Activated CD4-positive, alpha-beta T cell treated with anti-CD3 and anti-CD28 coated beads, Interleukin-2, amount 50 U/mL, for 1 hour (primary cell): ENCODE data around the gene FANCI.
A peak's percentile ranks its signal among the peaks of the same experiment; 100 is the strongest.

Source experiments
- DNase-seq: peaks from one replicate; pipeline ENCODE4 v3.0.0-alpha.2; 2020

Gene FANCI

GRCh38 chr15:89334510-89335297 is 90.9 kb downstream of the FANCI start, which contains the start of gene POLG:
Gene POLG (minus strand): TSS chr15:89334824. CDS start chr15:89333754, 1,070 bp downstream.
- DNase-seq = peak; percentile 99

GRCh38 chr15:89335298-89336041 is 91.7 kb downstream of the FANCI start:
- DNase-seq = peak; percentile 31

DNA sequence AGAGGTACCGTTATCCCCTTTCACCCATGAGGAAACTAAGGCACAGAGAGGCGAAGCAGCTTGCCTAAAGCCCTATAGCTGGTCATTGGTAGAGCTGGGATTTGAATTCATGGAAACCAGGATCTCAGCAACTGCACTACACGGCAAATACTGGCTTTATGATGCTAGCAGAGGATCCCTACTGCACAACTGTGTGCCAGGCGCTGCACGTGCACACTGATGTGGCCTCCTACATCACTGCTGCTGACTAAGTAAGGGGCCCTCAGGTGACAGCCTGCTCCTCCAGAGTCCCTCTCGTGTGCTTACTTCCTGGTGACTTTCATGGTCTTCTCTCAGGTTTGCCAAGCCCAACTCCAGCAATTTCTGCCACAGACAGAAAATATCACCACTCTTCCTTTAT is 94.3 kb downstream of the FANCI start:
- no peak for DNase-seq

- no peak for DNase-seq
These were observed 96.8 kb downstream of the FANCI start for GRCh38 chr15:89340573-89340972.

DNA sequence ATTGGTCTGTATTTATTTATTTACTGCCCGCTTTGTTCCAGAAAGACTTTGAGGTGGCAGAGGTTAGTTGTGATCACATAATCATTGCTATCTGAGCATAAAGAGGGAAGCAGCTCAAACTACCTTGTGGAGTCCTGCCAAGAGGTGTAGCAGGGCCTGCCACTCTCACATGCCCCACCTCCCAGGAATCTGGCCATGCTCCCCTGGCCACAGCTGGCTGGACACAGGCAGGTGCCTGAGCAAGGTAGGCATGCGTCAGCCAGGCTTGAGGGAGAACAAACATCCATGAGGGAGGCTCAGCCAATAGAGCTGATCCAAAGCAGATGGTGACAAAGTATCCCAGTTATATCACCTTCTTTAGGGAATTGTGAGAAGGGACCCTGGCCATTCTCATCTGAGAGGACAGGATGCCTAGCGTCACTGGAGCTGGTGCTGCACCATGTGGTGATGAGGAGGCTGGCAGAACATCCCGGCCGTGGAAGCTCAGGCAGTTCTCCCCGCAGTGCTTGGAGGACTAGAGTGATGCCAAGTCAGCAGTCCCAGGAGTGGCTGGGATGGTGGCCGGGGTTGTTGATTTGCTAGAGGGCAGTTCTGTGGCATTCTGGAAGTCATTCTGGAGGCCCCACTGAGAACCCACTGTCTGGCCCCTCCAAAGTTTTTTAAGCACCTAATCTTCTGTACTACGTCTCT is 97.7 kb downstream of the FANCI start:
- no peak for DNase-seq

GRCh38 chr15:89342840-89343239 is 99.1 kb downstream of the FANCI start:
- DNase-seq = no peak

DNA sequence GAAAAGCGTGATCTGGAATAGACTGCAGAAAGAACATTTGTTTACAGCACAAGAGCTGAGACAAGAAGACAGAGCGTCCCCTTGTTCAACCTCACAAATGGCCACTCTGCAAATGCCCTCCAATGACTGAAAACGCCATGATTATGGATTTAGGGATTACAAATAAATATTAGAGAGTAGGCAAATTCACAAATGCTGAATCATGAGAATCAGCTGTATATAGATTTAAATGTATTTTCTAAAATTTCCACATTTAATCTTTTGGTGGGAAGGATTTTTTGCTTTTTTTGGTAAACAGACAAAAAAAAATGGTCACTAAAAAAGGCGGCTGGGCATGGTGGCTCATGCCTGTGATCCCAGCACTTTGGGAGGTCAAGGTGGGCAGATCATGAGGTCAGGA is 101.5 kb downstream of the FANCI start:
- no peak for DNase-seq

GRCh38 chr15:89346516-89347231 is 102.9 kb downstream of the FANCI start:
- no peak for DNase-seq

- no peak for DNase-seq
These were observed 105.4 kb downstream of the FANCI start for GRCh38 chr15:89349206-89349558.

- DNase-seq = no peak
These were observed 108.7 kb downstream of the FANCI start for GRCh38 chr15:89352476-89352875.

DNA sequence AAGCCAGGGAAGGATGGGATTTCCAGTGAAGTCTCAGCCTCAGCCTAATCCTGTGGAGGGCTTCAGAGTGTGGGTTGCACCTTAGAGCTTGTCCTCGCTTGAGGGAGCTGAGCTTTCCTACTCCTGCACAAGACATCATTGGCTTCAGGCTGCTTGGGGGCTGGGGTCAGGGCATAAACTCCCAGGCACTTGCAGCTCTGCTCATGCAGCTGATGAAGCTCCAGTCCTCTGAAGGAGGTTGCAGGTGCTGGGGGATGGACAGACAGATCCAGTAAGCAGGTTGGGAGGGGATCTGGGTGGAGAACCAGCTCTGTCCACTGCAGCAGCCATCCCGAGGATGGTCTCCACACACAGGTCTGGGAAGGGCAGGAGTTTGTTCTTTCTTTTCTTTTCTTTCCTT is 110.2 kb downstream of the FANCI start:
- DNase-seq = no peak

GRCh38 chr15:89356634-89357298 is 113.0 kb downstream of the FANCI start:
- DNase-seq = no peak

DNA sequence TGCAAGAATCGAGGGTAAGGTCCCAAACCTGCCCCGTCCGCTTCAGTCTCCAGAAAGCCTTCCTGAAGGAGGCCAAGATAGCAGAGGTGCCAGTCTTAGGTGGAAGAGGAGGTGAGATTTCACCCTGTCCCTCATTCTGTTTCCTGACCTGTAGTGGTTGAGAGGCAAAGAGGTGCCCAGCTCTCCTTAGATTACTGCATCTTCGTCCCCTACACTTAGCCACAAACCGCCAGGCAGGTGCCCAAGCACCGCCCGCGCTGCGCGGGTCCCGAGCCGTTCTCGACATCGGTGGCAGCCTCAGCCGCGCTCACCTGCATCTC is 114.6 kb downstream of the FANCI start:
- DNase-seq = no peak

DNA sequence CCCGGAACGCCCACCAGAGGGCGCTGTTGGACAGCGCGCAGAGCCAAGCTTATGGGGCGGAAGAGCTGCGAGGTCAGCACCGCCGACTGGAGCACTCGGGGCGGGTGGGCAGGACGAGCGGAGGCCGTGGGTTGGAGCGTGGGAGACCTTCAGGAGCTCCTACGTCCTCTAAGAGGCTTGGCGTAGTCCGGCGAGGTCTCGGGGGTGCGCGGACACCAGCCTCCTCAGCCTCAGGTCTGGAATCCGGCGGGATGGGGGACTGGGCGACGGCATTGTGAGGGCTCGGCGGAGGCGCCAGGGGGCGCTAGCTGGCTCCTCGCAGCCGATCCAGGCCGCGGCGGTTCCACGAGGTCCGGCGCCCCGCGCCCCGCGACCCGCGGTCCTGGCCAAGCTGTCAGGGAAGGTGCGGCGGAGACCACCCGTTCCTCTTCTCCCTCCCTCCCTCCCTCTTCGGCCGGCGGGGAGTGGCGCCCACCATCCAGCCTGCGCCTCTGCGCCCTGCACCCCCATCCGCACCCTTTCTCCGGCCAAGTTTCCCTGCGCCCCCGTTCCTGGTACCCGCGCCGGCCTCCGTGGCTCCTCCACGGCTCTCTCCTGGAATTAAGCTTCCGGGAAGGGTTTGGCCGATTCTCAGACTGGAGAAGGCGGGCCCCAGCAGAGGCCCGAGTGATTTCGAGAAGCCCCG is 115.1 kb downstream of the FANCI start:
- peak; percentile 83 for DNase-seq

- no peak for DNase-seq
These were observed 115.9 kb downstream of the FANCI start for GRCh38 chr15:89359471-89360293.

DNA sequence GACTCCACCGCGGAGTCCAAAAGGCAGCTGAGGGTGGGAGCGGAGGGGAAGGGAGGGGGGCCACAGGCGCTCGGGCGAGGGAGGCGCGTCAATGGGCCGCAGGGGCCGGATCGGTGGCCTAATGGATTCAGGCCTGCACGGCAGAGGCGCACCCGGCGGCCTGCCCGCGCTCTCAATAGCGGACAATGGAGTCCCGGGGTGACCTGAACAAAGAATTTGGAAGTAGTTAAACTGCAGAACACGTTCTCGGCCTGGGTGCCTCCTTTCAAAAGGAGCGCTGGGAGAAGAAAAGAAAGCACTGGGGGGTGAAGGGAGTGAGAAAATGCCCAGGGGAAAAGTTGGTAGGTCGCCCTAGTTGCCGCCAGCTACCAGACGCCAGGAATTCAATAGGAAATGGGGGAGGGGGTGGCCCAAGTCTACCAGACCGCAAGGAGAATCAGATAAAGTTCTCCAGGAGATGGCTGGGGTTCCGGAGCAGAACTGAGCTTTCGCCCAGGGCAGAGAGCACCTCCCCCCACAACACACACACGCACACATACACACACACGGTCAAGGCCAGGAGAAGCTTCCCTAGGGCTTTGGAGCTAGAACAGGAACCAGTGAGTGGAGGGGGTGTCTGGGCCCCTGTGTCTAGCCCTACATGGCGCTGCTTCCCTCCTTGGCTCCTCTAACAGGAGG is 116.7 kb downstream of the FANCI start:
- DNase-seq = no peak

- peak; percentile 58 for DNase-seq
These were observed 117.8 kb downstream of the FANCI start for GRCh38 chr15:89361451-89362202.

DNA sequence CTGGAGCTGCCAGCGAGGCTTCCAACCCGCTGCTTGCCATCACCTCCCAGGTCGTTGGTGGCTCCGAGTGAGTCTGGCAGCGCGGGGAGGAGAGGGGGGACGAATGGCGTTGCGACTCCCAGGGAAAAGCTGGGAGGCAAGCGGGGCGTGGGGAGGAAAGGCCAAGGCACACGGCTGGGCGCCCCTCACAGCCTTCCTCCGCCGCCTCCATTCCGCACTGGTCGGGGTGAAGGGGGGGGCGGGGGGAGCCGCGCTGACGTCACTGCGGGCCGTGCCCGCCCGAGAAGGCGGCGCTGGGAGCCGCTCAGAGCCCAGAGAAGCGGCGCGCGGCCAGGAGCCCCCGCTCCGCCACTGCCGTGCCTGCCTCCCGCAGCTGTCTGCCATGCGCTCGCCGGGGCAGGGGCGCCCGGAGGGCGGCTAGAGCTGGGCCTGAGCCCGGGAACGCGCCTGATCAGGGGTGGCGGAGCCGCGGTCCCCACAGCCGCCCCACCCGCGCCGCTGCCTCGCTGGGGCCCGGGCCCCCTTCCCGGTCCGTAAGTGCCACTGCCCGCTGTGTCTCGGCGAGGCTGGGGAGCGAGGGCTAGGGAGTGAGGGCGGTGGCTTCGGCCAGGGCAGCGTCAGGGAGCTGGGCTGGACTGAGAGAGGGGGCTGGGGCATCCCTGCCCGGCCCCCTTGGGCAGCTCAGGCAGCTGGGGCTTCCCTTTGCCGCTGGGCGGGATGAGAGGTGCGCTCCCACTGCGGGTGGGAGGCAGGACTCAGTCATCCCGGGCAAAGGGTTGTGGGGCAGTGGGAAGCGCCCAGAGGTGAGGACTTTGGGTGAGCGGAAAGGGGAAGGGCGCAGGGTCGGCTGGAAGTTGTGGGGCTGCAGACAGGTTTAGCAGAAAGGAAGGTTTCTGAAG is 118.7 kb downstream of the FANCI start:
- no peak for DNase-seq

DNA sequence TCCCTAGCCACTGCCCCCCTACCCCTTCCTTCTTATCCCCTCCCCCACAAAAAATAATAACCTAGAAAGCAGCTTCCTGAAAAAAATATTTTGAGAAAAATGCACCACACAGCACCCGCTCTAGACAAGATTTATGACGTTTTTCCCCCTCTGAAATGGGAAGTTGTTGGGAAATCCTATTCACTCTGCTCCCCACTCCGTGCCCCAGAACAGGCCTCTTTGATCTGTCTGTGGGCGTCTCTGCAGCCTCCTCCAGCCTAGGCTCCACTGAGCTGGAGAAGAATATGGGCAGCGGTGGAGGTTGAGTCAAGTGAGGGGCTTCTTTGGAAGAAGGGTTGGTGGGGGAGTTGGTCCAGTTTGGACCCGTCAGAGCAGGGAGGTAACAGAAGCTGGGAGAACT is 119.4 kb downstream of the FANCI start:
- DNase-seq = no peak
